ENCODE measurements around the gene FUT8. TPM values are rescaled to one million over a fixed set of nuclear protein-coding genes. Genes with fewer than 3 reads are reported as not detected.

The FUT8 gene
- total and polyA plus RNA-seq, 9 donors = 18.1 to 51.1 (median 27.4) TPM

DNA sequence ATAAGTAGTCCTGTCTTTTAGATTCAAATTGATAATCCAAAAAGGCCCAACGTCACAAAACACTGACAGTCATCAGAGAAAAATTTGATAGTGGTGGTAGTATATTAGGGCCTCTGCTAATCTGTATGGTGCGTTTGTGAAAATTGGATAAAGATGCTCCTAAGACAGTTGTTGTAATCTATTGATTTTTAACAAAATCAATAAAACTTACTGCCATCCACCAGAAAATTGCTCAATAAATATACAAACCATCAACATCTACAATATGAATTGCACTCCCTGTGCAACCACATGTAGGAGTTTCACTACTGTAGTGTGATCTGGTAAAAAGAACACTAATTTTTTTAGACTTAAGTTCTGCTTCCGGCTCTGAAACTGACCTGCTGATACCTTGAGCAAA, 336.8 kb downstream of the FUT8 start:
- H3K27me3 ChIP-seq = no peaks in the 10 kb centered on the region
- intact Hi-C loops (cut with DNase I) = no loop called here
- H3K9me3 ChIP-seq = no peaks in the 10 kb centered on the region
- H3K4me1 ChIP-seq (ENCODE audit: insufficient read depth) = no peaks in the 10 kb centered on the region
- WGBS, 3 donors = 72 to 86% (median 79%) methylated on average over 3 of the region's 3 CpGs
- H3K4me3 ChIP-seq = no peak overlapping the region
- TF ChIP-seq, protein P1, sequence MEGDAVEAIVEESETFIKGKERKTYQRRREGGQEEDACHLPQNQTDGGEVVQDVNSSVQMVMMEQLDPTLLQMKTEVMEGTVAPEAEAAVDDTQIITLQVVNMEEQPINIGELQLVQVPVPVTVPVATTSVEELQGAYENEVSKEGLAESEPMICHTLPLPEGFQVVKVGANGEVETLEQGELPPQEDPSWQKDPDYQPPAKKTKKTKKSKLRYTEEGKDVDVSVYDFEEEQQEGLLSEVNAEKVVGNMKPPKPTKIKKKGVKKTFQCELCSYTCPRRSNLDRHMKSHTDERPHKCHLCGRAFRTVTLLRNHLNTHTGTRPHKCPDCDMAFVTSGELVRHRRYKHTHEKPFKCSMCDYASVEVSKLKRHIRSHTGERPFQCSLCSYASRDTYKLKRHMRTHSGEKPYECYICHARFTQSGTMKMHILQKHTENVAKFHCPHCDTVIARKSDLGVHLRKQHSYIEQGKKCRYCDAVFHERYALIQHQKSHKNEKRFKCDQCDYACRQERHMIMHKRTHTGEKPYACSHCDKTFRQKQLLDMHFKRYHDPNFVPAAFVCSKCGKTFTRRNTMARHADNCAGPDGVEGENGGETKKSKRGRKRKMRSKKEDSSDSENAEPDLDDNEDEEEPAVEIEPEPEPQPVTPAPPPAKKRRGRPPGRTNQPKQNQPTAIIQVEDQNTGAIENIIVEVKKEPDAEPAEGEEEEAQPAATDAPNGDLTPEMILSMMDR (IDR thresholded peaks at IDR 0.05) = no peak
- TF ChIP-seq POLR2A (IDR thresholded peaks at IDR 0.05) = no peak
- no peak for TF ChIP-seq EP300 (IDR thresholded peaks at IDR 0.05)
- H3K27ac ChIP-seq = no peak overlapping the region
- no peaks in the 10 kb centered on the region for H3K36me3 ChIP-seq
- no peak for DNase-seq

DNA sequence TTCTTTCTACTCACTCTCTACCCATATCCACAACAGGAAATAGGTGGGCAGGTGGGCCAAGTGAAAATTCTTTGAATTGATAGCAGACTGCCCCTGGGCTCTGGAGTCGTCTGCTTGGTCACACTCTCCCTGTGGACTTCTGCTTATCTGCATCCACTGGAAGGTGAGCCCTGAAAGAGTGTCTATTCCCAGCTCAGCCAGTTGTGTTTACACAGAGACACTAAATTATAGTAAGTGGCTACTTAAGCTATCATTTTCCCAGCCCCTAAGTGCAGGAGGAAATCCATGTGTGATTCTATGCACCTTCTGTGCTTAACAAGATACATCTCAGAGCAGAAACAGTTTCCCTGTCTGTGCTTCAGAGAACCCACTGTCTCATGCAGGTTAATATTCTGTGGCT, 338.4 kb downstream of the FUT8 start:
- DNase-seq = no peak
- intact Hi-C loops (cut with DNase I) = no loop called here
- Histone ChIP-seq H3K27me3 (no peaks in the 10 kb centered on the region), H3K4me3 (no peak overlapping the region), H3K4me1 (ENCODE audit: insufficient read depth) (no peaks in the 10 kb centered on the region), H3K27ac (no peak overlapping the region), H3K36me3 (no peaks in the 10 kb centered on the region), H3K9me3 (no peaks in the 10 kb centered on the region)
- TF ChIP-seq POLR2A (IDR thresholded peaks at IDR 0.05) = no peak
- TF ChIP-seq EP300 (IDR thresholded peaks at IDR 0.05) = no peak
- TF ChIP-seq, protein P1 (IDR thresholded peaks at IDR 0.05) = no peak
- WGBS, 3 donors = 17 to 36% (median 19%) methylated on average over 1 of the region's 1 CpG

DNA sequence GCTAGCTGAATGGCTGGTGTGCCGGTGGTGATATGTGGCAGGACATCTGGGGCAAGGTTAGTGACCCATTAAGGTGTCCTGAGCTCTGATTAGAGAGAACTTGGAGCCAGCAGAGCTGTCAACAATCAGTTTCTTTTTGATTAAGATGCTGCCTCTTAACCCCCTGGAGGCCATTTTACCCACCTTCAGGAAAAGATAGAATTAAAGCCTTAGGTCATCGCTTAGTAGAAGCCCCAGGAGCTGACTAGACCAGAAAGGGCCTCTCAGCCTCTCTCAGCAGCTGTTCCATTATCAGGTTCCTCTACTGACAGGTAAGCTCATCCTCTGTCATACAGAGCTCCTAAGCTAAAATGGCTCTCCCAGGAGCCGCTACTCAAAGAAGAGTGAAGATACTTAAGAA, 339.0 kb downstream of the FUT8 start:
- H3K36me3 ChIP-seq = no peaks in the 10 kb centered on the region
- no peak for DNase-seq
- H3K9me3 ChIP-seq = no peaks in the 10 kb centered on the region
- no peak overlapping the region for H3K27ac ChIP-seq
- intact Hi-C loops (cut with DNase I) = no loop called here
- 57 to 62% (median 62%) methylated on average over 3 of the region's 3 CpGs for WGBS, 3 donors
- no peaks in the 10 kb centered on the region for H3K27me3 ChIP-seq
- TF ChIP-seq, protein P1 (IDR thresholded peaks at IDR 0.05) = no peak
- no peak for TF ChIP-seq EP300 (IDR thresholded peaks at IDR 0.05)
- TF ChIP-seq POLR2A (IDR thresholded peaks at IDR 0.05) = no peak
- no peak overlapping the region for H3K4me3 ChIP-seq
- H3K4me1 ChIP-seq (ENCODE audit: insufficient read depth) = no peaks in the 10 kb centered on the region

DNA sequence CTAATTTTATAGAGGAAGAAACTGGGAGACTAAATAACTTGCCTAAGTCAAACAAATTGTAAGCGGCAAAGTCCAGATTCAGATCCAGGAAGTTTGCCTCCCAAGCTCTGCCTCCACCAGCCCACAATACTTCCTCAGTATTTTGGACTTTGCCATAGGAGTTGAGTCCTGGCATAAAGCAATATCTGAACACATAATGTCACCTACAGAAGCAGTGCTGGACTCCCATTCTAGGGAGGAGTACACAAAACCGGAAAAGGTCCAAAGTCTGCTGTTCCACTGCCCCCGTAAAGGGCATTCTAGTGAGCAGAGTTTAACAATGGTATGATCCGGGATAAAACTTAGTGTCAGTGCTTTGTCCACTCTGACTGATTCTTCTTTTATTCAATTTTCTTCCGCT, 340.5 kb downstream of the FUT8 start:
- Histone ChIP-seq H3K27me3 (no peaks in the 10 kb centered on the region), H3K9me3 (no peaks in the 10 kb centered on the region), H3K27ac (no peak overlapping the region), H3K4me1 (ENCODE audit: insufficient read depth) (no peaks in the 10 kb centered on the region), H3K4me3 (no peak overlapping the region), H3K36me3 (no peaks in the 10 kb centered on the region)
- intact Hi-C loops (cut with DNase I) = no loop called here
- TF ChIP-seq EP300 (IDR thresholded peaks at IDR 0.05) = no peak
- TF ChIP-seq, protein P1 (IDR thresholded peaks at IDR 0.05) = no peak
- no peak for TF ChIP-seq POLR2A (IDR thresholded peaks at IDR 0.05)
- no peak for DNase-seq
- WGBS, 3 donors = 79 to 90% (median 85%) methylated on average over 5 of the region's 5 CpGs

DNA sequence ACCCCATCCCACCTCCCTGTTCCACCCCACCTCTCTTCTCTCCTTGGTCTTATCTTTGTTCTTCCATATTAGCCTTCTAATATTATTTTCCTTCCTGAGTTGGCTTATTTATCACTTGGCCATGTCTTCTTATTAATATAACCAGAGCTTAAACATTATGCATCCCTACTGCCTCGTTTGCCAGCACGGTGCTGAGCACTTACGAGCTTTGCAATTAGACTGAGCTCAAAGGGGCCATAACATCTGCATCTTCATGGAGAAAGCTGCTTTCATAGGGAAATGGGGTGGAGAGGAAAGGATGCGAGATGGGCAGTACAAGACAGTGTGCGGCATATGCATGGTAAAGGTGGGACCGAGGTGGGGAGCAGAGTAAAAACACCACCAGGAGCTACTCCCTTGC, 342.8 kb downstream of the FUT8 start:
- Histone ChIP-seq H3K27ac (no peak overlapping the region), H3K27me3 (no peaks in the 10 kb centered on the region), H3K4me1 (ENCODE audit: insufficient read depth) (no peaks in the 10 kb centered on the region), H3K9me3 (no peaks in the 10 kb centered on the region), H3K4me3 (no peak overlapping the region), H3K36me3 (no peaks in the 10 kb centered on the region)
- intact Hi-C loops (cut with DNase I) = no loop called here
- 63 to 73% (median 70%) methylated on average over 6 of the region's 6 CpGs for WGBS, 3 donors
- TF ChIP-seq EP300 (IDR thresholded peaks at IDR 0.05) (no peak), POLR2A (IDR thresholded peaks at IDR 0.05) (no peak)
- TF ChIP-seq, protein P1 (IDR thresholded peaks at IDR 0.05) = no peak
- DNase-seq = no peak
